Measurements from ENCODE around the gene NTM.

The NTM gene

GRCh38 chr11:131350872-131351271 is 19.5 kb upstream of the NTM start:
- Histone ChIP-seq H3K4me3 (replicated peaks; ENCODE audit: insufficient read depth, low read length) (no peak overlapping the region), H3K27ac (replicated peaks) (no peak overlapping the region), H3K27me3 (ENCODE audit: insufficient read depth, poor library complexity, severe bottlenecking) (no peaks in the 10 kb centered on the region)
- TF ChIP-seq SPI1 (IDR thresholded peaks at IDR 0.05; ENCODE audit: borderline replicate concordance, low read depth), result no peak
- no peak for TF ChIP-seq GABPA (IDR thresholded peaks at IDR 0.05; ENCODE audit: low read depth)
- no peak for TF ChIP-seq REST (IDR thresholded peaks at IDR 0.05; ENCODE audit: insufficient replicate concordance, low read depth)
- no peak for TF ChIP-seq CTCF (IDR thresholded peaks at IDR 0.05; ENCODE audit: insufficient read depth, low read length)
- no peak for TF ChIP-seq POLR2AphosphoS5 (IDR thresholded peaks at IDR 0.05; ENCODE audit: low read depth)
- DNase-seq (ENCODE audit: low read depth in 1 of 2, low spot score in 1 of 2), result no peak

- Histone ChIP-seq H3K27me3 (ENCODE audit: insufficient read depth, poor library complexity, severe bottlenecking) (no peaks in the 10 kb centered on the region), H3K4me3 (replicated peaks; ENCODE audit: insufficient read depth, low read length) (no peak overlapping the region), H3K27ac (replicated peaks) (no peak overlapping the region)
- no peak for TF ChIP-seq CTCF (IDR thresholded peaks at IDR 0.05; ENCODE audit: insufficient read depth, low read length)
- TF ChIP-seq REST (IDR thresholded peaks at IDR 0.05; ENCODE audit: insufficient replicate concordance, low read depth), result no peak
- TF ChIP-seq SPI1 (IDR thresholded peaks at IDR 0.05; ENCODE audit: borderline replicate concordance, low read depth), result no peak
- TF ChIP-seq POLR2AphosphoS5 (IDR thresholded peaks at IDR 0.05; ENCODE audit: low read depth), result no peak
- TF ChIP-seq GABPA (IDR thresholded peaks at IDR 0.05; ENCODE audit: low read depth), result no peak
- DNase-seq (ENCODE audit: low read depth in 1 of 2, low spot score in 1 of 2), result no peak
Measured at GRCh38 chr11:131351848-131352247, 18.6 kb upstream of the NTM start.

GRCh38 chr11:131353766-131354165 is 16.6 kb upstream of the NTM start:
- H3K27ac ChIP-seq (replicated peaks), result no peak overlapping the region
- no peak for TF ChIP-seq POLR2AphosphoS5 (IDR thresholded peaks at IDR 0.05; ENCODE audit: low read depth)
- TF ChIP-seq GABPA (IDR thresholded peaks at IDR 0.05; ENCODE audit: low read depth), result no peak
- no peak for TF ChIP-seq REST (IDR thresholded peaks at IDR 0.05; ENCODE audit: insufficient replicate concordance, low read depth)
- TF ChIP-seq CTCF (IDR thresholded peaks at IDR 0.05; ENCODE audit: insufficient read depth, low read length), result no peak
- no peak for TF ChIP-seq SPI1 (IDR thresholded peaks at IDR 0.05; ENCODE audit: borderline replicate concordance, low read depth)
- H3K4me3 ChIP-seq (replicated peaks; ENCODE audit: insufficient read depth, low read length), result no peak overlapping the region
- no peak for DNase-seq (ENCODE audit: low read depth in 1 of 2, low spot score in 1 of 2)
- no peaks in the 10 kb centered on the region for H3K27me3 ChIP-seq (ENCODE audit: insufficient read depth, poor library complexity, severe bottlenecking)
